DMS79 treated with DMSO at 0.1 percent for 48 hours (cell line): Measurements from ENCODE around the gene RNF41.
A peak's percentile ranks its signal among the peaks of the same experiment; 100 is the strongest.
"Not testable (repeated sequence)": the region's sequence is repeated elsewhere in the genome, so short reads cannot be mapped to it uniquely, and the experiment has no call there.

Experiments used
- DNase-seq: peaks from one replicate; lab custom pipeline; 2025; lab: John Stamatoyannopoulos, UW

The RNF41 gene

GRCh38 chr12:56208006-56208405 lies 13.7 kb downstream of the RNF41 start:
- DNase-seq = no peak

GRCh38 chr12:56206452-56207166 lies 15.1 kb downstream of the RNF41 start:
- DNase-seq = no peak

GRCh38 chr12:56205445-56205844 lies 16.3 kb downstream of the RNF41 start:
- DNase-seq = no peak

GRCh38 chr12:56204275-56204674 lies 17.4 kb downstream of the RNF41 start:
- no peak for DNase-seq

- DNase-seq = no peak
Measured at GRCh38 chr12:56202838-56203237, 18.9 kb downstream of the RNF41 start.

- no peak for DNase-seq
Measured at GRCh38 chr12:56202366-56202765, 19.4 kb downstream of the RNF41 start.

- no peak for DNase-seq
Measured at GRCh38 chr12:56198836-56199235, 22.9 kb downstream of the RNF41 start.

- no peak for DNase-seq
Measured at GRCh38 chr12:56197921-56198635, 23.6 kb downstream of the RNF41 start.

- not testable (repeated sequence) for DNase-seq
Measured at GRCh38 chr12:56196818-56197550, 24.7 kb downstream of the RNF41 start.

- peak; percentile 52 for DNase-seq
Measured at GRCh38 chr12:56193025-56193578, 28.6 kb downstream of the RNF41 start.

GRCh38 chr12:56192582-56192981 lies 29.1 kb downstream of the RNF41 start:
- no peak for DNase-seq

GRCh38 chr12:56190695-56191155 lies 31.0 kb downstream of the RNF41 start:
- DNase-seq = peak; percentile 2

GRCh38 chr12:56189918-56190694 lies 31.6 kb downstream of the RNF41 start:
- peak; percentile 61 for DNase-seq

- peak; percentile 55 for DNase-seq
Measured at GRCh38 chr12:56189099-56189917, 32.4 kb downstream of the RNF41 start, which contains the start of gene SMARCC2. TSS of gene SMARCC2 (minus strand) at chr12:56189483. CDS start at chr12:56189461, 22 bp downstream.

GRCh38 chr12:56188778-56189098 lies 33.0 kb downstream of the RNF41 start:
- peak; percentile 30 for DNase-seq

GRCh38 chr12:56188131-56188777 lies 33.5 kb downstream of the RNF41 start:
- peak; percentile 30 for DNase-seq

GRCh38 chr12:56186957-56187356 lies 34.8 kb downstream of the RNF41 start:
- no peak for DNase-seq

- no peak for DNase-seq
Measured at GRCh38 chr12:56178347-56178746, 43.4 kb downstream of the RNF41 start.

GRCh38 chr12:56172839-56173238 lies 48.9 kb downstream of the RNF41 start:
- DNase-seq = no peak

- DNase-seq = no peak
Measured at GRCh38 chr12:56169229-56169759, 52.4 kb downstream of the RNF41 start.
